ENCODE results near the gene EYA2. TPM values are rescaled to one million over a fixed set of nuclear protein-coding genes. Genes with fewer than 3 reads are reported as not detected.

Gene EYA2
- total and polyA plus RNA-seq, 2 of the 4 experiments (the other 2 are of a cell fraction) = 2.3 to 5.4 TPM

- H4K20me1 ChIP-seq (ENCODE audit: insufficient read depth, low read length) = no peaks in the 10 kb centered on the region; the same call in 1 of the 2 replicates
- no peaks in the 10 kb centered on the region for H3K36me3 ChIP-seq (ENCODE audit: control insufficient read depth, insufficient read depth, low read length)
- H2BK5ac ChIP-seq (ENCODE audit: low read depth, low read length, poor library complexity, severe bottlenecking) = no peak overlapping the region
- H3K4me3 ChIP-seq (ENCODE audit: insufficient read depth, low read depth, low read length) = no peak overlapping the region
- ChIA-PET CTCF (no interaction called here), POLR2A (ENCODE audit: unreplicated experiment) (interaction anchor here (0.6 kb wide), 1 partner anchor 189 kb away, joined by 3 read pairs; no protein-coding TSS in a partner anchor)
- no peaks in the 10 kb centered on the region for H3K79me1 ChIP-seq (ENCODE audit: low read depth in 1 of 2, low read length in 2 of 2)
- H4K8ac ChIP-seq (ENCODE audit: low read depth in 2 of 2, low read length in 2 of 2) = no peak overlapping the region
- BruUV-seq (replicated peaks) = no TSS peak
- dilution Hi-C loops (cut with HindIII; ENCODE audit: low sequenced_read_pairs, unreplicated experiment) = no loop called here
- no peak overlapping the region for H3K4me2 ChIP-seq (ENCODE audit: low read depth, low read length)
- H3K27ac ChIP-seq (ENCODE audit: insufficient read depth, low read length) = no peak overlapping the region
- H3K4ac ChIP-seq (ENCODE audit: low read depth, low read length) = no peak overlapping the region
- no peak for TF ChIP-seq CEBPB (IDR thresholded peaks at IDR 0.05; ENCODE audit: low read depth, low read length)
- no peak for TF ChIP-seq POLR2A (IDR thresholded peaks at IDR 0.05; ENCODE audit: low read depth, low read length)
- no peak for TF ChIP-seq ELK1 (IDR thresholded peaks at IDR 0.05; ENCODE audit: borderline replicate concordance, low read depth, low read length)
- TF ChIP-seq MAFK (IDR thresholded peaks at IDR 0.05; ENCODE audit: low read depth, low read length) = no peak
- no peak for TF ChIP-seq CHD1 (IDR thresholded peaks at IDR 0.05; ENCODE audit: low read depth, low read length)
- TF ChIP-seq RAD21 (IDR thresholded peaks at IDR 0.05; ENCODE audit: low read length) = no peak
- no peak for TF ChIP-seq RCOR1 (IDR thresholded peaks at IDR 0.05; ENCODE audit: insufficient replicate concordance, low read length)
- no peak for TF ChIP-seq BHLHE40 (IDR thresholded peaks at IDR 0.05; ENCODE audit: low read depth, low read length)
- no peak for TF ChIP-seq CTCF (conservative IDR thresholded peaks at IDR 0.05; ENCODE audit: low read depth, low read length)
- no peak for TF ChIP-seq SMC3 (IDR thresholded peaks at IDR 0.05; ENCODE audit: low read depth, low read length)
- TF ChIP-seq USF2 (IDR thresholded peaks at IDR 0.05; ENCODE audit: low read depth, low read length) = no peak
- no peak for ATAC-seq (ENCODE audit: low read depth)
- WGBS, 2 experiments (ENCODE audit: extremely low coverage in 2 of 2, insufficient read length in 1 of 2) = 67% methylated on average over 1 of the region's 6 CpGs; no CpG with 5 or more reads in 1 of the 2 experiments
- no peaks in the 10 kb centered on the region for H3K27me3 ChIP-seq (ENCODE audit: control insufficient read depth, insufficient read depth, low read length)
- H2AK9ac ChIP-seq (replicated peaks; ENCODE audit: low read depth, low read length, poor library complexity) = no peak overlapping the region
- in situ Hi-C loops (cut with MboI; ENCODE audit: low sequenced_read_pairs) = no loop called here
- H2BK15ac ChIP-seq (ENCODE audit: low read depth, low read length) = no peak overlapping the region
- H3K9me3 ChIP-seq (ENCODE audit: control insufficient read depth, insufficient read depth, low read length) = no peaks in the 10 kb centered on the region
- no peak overlapping the region for H3K14ac ChIP-seq (replicated peaks; ENCODE audit: low read depth, low read length)
- H3K18ac ChIP-seq (ENCODE audit: low read depth, low read length) = no peak overlapping the region
- H2AK5ac ChIP-seq (ENCODE audit: low read depth, low read length) = no peak overlapping the region
- H4K91ac ChIP-seq (ENCODE audit: insufficient read depth, low read depth, low read length) = no peak overlapping the region
- H2BK20ac ChIP-seq (ENCODE audit: low read depth, low read length) = no peak overlapping the region
- H4K5ac ChIP-seq (ENCODE audit: low read depth, low read length) = no peak overlapping the region
- no peak overlapping the region for H3K23ac ChIP-seq (ENCODE audit: low read depth, low read length)
- no peak overlapping the region for H3K9ac ChIP-seq (ENCODE audit: low read depth, low read length)
- H2BK120ac ChIP-seq (ENCODE audit: low read depth, low read length) = no peak overlapping the region
- intact Hi-C loops (cut with micrococcal nuclease) = no loop called here
- H3K4me1 ChIP-seq (ENCODE audit: control insufficient read depth, insufficient read depth, low read length) = no peaks in the 10 kb centered on the region
- no peak overlapping the region for H3K56ac ChIP-seq (ENCODE audit: extremely low read depth, insufficient read depth, low read length)
- no peak for DNase-seq
- H2AFZ ChIP-seq (replicated peaks; ENCODE audit: low read length, poor library complexity) = no peak overlapping the region
- peaks cover 8% of the 10 kb centered on the region; the same call in 1 of the 2 replicates for H3K9me1 ChIP-seq (ENCODE audit: insufficient read depth, low read length)
Measured at GRCh38 chr20:46998477-46999240, 104.0 kb downstream of the EYA2 start.

Measured in IMR-90 (cell line).